Stimulated activated CD8-positive, alpha-beta memory T cell treated with anti-CD3 and anti-CD28 coated beads, Interleukin-4, amount 100 ng/mL, for 24 hours (primary cell): ENCODE data around the gene RUSC2.
"Not testable (repeated sequence)": the region's sequence is repeated elsewhere in the genome, so short reads cannot be mapped to it uniquely, and the experiment has no call there.

Source experiments
- DNase-seq: peaks from one replicate; pipeline ENCODE4 v3.0.0-alpha.2; 2020; ENCODE audit warnings: low read depth

The RUSC2 gene

DNA sequence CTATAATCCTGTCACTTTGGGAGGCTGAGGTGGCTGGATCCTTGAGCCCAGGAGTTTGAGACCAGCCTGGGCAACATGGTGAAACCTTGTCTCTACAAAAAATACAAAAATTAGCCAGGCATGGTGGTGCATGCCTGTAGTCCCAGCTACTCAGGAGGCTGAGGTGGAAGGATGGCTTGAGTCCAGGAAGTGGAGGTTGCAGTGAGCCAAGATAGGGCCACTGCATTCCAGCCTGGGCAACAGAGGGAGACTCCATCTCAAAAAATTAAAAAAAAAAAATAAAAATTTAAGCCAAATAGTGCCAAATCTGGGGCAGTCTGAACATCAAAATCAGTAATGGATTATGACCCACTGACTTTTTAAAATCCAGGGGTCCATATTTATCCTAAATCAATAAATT lies 33.6 kb downstream of the RUSC2 start:
- DNase-seq, result not testable (repeated sequence)

DNA sequence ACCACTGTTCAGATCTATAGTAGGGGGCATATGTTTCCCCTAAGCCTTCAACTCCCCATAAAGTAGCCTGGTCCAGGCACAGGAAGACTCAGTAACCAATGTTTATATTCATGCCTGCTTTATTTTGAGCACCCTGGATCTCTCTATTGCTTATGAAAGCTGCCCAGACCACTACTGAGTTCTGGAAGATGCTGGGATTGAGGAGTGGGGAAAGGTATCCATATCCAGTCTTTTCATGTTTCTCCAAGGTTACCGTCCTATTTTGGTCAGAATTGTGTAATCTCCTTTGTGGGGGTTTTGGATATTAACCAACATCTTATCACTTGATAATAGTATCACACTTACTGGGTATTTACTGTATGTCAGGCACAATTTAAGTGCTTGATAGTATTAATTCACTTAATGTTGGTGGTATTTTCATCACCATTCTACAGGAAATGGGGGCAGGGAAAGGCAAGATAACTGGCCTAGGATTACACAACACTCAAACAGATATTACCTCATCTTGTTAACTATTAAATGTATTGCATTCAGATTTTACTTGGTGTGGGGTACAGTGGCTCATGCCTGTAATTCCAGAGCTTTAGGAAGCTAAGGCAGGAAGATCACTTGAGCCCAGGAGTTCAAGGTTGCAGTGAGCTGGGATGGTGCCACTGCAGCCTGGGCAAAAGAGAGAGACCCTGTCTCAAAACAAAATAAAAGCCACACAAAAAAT lies 36.3 kb downstream of the RUSC2 start:
- DNase-seq, result no peak

DNA sequence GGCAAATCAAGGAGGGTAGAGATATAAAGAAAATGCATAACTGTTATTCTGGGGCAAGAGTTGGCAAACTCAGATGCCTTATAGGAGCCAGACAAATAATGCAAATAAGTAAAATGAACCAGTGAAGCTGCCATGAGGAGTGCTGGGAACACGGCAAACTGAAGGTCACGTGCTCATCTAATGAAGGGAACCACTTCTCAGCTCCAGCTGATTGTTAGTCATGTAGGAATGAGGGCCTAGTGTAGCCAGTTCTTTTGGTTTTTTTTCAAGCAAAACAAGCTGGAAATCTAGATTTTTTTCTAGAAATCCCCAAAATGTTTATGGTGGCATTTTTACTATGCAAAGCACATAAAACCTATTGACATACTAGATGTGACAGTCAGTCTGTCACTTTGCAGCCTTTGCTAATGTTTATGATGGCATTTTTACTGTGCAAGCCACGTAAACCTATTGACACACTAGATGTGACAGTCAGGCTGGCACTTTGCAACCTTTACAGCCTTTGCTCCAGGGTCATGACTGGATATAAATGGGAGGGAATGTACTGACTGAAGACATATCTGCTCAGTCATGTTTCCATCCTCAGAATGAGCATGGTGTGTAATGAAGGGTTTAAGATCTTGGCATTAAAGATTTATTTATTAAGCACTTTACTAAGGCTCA lies 39.4 kb downstream of the RUSC2 start:
- no peak for DNase-seq

DNA sequence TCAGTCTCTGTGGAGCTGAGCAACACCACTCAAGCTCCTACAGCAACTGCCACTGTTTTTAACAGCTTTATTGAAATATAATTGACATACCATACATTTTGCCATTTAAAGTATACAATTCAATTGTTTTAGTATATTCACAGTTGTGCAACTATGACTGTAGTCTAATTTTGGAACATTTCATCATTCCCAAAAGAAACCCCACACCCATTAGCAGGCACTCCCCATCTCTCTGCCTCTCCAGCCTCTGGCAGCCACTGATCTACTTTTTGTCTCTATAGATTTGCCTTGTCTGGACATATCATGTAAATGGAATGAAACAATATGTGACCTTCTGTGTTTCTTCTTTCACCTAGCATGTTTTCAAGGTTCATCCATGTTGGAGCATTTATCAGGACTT lies 43.5 kb downstream of the RUSC2 start:
- DNase-seq, result no peak

DNA sequence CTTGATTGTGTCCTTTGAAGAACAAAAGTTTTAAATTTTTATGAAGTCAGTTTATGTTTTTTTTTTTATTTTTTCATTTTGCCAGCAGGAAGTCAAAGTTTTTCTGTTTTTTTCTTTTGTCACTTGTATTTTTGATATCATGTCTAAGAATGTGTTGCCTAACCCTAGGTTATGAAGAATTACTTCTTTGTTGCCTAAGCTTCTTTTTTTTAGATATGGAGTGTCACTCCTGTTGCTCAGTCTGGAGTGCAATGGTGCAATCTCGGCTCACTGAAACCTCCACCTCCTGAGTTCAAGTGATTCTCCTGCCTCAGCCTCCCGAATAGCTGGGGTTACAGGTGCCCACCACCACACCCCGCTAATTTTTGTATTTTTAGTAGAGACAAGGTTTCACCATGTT lies 45.0 kb downstream of the RUSC2 start:
- DNase-seq, result not testable (repeated sequence)

DNA sequence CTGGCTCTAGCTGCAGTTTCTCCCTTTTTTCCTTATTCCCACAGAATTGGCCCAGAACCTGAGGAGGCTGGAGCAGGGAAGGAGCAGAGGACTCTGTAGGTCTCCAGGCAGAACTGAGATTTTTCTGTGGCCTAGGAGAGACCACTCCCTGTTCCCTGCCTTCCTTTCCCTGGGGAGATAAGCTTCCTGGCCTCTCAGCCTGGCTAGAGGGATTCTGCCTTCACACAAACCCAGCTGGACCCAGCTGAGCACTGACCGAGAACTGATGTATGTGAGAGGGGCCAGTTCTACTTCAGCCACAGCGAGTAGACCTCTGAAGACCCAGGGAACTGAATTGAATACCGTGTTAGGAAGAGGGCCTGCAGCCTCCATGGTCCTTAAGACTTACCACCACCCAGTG lies 48.0 kb downstream of the RUSC2 start:
- DNase-seq, result no peak

DNA sequence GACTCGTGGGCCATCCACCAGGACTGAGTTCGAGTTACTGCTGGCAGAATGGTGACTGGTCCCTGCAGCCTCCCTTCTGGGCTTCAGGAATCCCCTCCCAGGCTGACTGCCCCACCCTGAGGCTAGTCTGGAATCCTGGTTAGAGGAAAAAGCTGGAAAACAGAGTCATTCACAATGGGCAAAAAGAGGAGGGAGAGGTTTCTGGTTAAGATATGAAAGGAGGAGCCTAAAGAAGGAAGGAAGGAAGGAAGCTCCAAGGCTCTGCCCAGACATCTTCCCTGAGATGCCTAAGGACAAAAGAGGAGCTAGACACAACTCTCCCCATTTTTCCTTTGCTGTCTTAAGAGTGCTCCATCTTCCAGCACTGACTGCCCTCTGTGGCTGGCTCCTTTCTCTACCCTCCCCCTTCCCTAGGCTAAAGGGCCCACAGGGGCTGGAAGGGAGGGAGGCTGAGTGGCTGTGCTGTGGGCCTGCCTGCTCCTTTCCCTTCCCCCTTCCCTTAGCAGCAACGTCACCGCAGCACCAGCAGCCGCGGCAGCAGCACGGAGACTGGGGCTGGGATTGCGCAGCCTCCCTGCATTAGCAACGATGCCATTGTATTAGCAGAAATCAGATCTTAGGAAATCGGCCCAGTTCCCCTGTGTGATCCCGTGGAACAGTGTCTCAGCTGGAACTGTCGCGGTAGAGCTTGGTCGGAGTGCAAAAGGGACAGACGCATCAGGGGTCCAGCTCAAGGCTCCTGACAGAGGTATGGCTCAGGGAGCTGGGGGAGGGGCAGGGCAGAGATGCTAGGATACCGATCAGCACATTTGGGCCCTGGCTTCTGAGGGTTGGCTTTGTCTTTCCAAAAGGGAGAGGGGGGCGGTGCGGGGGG lies 48.7 kb downstream of the RUSC2 start:
- DNase-seq, result no peak
